ENCODE results near the gene TRMT112. TPM values are rescaled to one million over a fixed set of nuclear protein-coding genes. Genes with fewer than 3 reads are reported as not detected.

Gene TRMT112
- polyA plus RNA-seq, 4 donors, result 214 to 270 (median 239) TPM

- no peak for DNase-seq (ENCODE audit: low read depth in 4 of 4, low spot score in 3 of 4)
These were observed 35.0 kb upstream of the TRMT112 start for GRCh38 chr11:64352099-64352994.

GRCh38 chr11:64351136-64351631 is 33.8 kb upstream of the TRMT112 start:
- no peak for DNase-seq (ENCODE audit: low read depth in 4 of 4, low spot score in 3 of 4)

GRCh38 chr11:64349404-64349803 is 32.0 kb upstream of the TRMT112 start:
- no peak for DNase-seq (ENCODE audit: low read depth in 4 of 4, low spot score in 3 of 4)

GRCh38 chr11:64349025-64349387 is 31.6 kb upstream of the TRMT112 start:
- DNase-seq (ENCODE audit: low read depth in 4 of 4, low spot score in 3 of 4), result no peak

- DNase-seq (ENCODE audit: low read depth in 4 of 4, low spot score in 3 of 4), result no peak
These were observed 31.1 kb upstream of the TRMT112 start for GRCh38 chr11:64348383-64349024.

GRCh38 chr11:64347193-64347867 is 30.0 kb upstream of the TRMT112 start:
- no peak for DNase-seq (ENCODE audit: low read depth in 4 of 4, low spot score in 3 of 4)

- DNase-seq (ENCODE audit: low read depth in 4 of 4, low spot score in 3 of 4), result no peak
These were observed 27.4 kb upstream of the TRMT112 start for GRCh38 chr11:64344787-64345186.

- DNase-seq (ENCODE audit: low read depth in 4 of 4, low spot score in 3 of 4), result no peak
These were observed 26.6 kb upstream of the TRMT112 start for GRCh38 chr11:64343767-64344559.

GRCh38 chr11:64342869-64343745 is 25.7 kb upstream of the TRMT112 start:
- DNase-seq (ENCODE audit: low read depth in 4 of 4, low spot score in 3 of 4), result no peak

- peak in 2 of 4 donors; percentile 63 to 72 for DNase-seq (ENCODE audit: low read depth in 4 of 4, low spot score in 3 of 4)
These were observed 24.8 kb upstream of the TRMT112 start for GRCh38 chr11:64341851-64342791.

GRCh38 chr11:64341429-64341828 is 24.1 kb upstream of the TRMT112 start:
- no peak for DNase-seq (ENCODE audit: low read depth in 4 of 4, low spot score in 3 of 4)

- no peak for DNase-seq (ENCODE audit: low read depth in 4 of 4, low spot score in 3 of 4)
These were observed 23.4 kb upstream of the TRMT112 start for GRCh38 chr11:64340671-64341335.

- DNase-seq (ENCODE audit: low read depth in 4 of 4, low spot score in 3 of 4), result no peak
These were observed 22.5 kb upstream of the TRMT112 start, which contains the start of gene CCDC88B for GRCh38 chr11:64339754-64340408. CCDC88B (plus strand) TSS chr11:64340204; CDS start chr11:64340267, 63 bp downstream.

GRCh38 chr11:64339286-64339685 is 21.9 kb upstream of the TRMT112 start:
- no peak for DNase-seq (ENCODE audit: low read depth in 4 of 4, low spot score in 3 of 4)

- no peak for DNase-seq (ENCODE audit: low read depth in 4 of 4, low spot score in 3 of 4)
These were observed 21.4 kb upstream of the TRMT112 start for GRCh38 chr11:64338716-64339115.

GRCh38 chr11:64337538-64338249 is 20.3 kb upstream of the TRMT112 start:
- no peak for DNase-seq (ENCODE audit: low read depth in 4 of 4, low spot score in 3 of 4)
